ENCODE results near the gene SEC31B. TPM values are rescaled to one million over a fixed set of nuclear protein-coding genes. Genes with fewer than 3 reads are reported as not detected.
A peak's percentile ranks its signal among the peaks of the same experiment; 100 is the strongest.

The SEC31B gene
- total RNA-seq, 1 donor: 3.9 TPM

DNA sequence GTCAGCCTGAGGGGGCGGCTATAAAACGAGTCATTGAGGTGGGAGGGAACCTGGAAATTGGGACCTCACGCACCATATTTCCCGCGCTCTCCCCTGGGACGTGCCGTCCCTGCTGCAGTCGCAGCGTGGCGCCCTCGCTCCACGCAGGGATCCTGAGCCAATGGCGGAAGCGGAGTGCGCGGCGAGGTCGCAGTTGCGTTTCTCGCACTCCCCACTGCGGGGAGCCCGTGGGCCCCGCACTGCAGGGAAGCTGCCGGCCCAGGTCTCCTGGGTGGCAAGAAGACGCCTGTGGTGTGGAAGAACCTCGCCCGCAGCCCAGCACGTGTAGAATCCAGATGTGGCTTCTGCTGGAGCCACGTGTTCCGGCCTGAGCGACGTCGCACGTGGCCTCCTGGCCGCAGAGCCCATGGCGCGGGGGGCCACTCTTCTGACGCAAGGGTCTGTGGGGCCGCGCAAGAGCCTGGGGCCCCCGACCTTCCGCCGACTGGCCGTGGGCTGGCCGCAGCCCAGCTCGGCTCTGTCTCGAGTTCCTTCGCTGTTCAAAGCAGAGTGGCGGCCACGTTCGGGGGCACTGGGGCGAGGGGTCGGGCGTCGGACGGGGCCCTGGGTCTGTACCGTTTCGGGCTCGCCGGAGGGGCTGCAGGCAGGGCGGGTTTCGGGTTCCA is 42.5 kb upstream of the SEC31B start:
- H3K4me3 ChIP-seq (ENCODE audit: low read depth, low read length): no peak overlapping the region
- peak; percentile 45 for DNase-seq (ENCODE audit: low read depth)
- TF ChIP-seq CTCF (IDR thresholded peaks at IDR 0.05; ENCODE audit: insufficient read depth, low read depth, low read length): peak; percentile 69

DNA sequence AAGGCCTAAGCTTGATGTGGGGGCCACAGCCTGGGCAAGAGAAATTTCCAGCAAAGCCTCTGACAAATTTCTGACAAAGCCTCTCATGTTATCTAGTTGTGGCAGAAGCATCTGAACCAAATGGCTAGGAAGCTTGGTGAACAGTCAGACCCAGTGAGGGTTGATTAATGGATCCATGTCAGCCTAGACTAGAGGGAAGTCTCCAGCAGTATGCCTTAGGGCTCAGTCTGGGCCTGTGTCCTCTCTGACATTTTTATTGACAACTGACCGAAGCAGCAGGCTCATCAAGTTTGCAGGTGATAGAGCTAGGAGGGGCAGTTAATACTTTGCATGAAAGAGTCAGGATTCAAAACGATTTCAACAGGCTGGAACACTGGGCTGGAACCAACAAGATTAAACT is 41.3 kb upstream of the SEC31B start:
- TF ChIP-seq CTCF (IDR thresholded peaks at IDR 0.05; ENCODE audit: insufficient read depth, low read depth, low read length): no peak
- no peak overlapping the region for H3K4me3 ChIP-seq (ENCODE audit: low read depth, low read length)
- DNase-seq (ENCODE audit: low read depth): no peak

GRCh38 chr10:100560248-100560647 is 40.6 kb upstream of the SEC31B start:
- no peak for DNase-seq (ENCODE audit: low read depth)
- no peak overlapping the region for H3K4me3 ChIP-seq (ENCODE audit: low read depth, low read length)
- no peak for TF ChIP-seq CTCF (IDR thresholded peaks at IDR 0.05; ENCODE audit: insufficient read depth, low read depth, low read length)

- H3K4me3 ChIP-seq (ENCODE audit: low read depth, low read length): no peak overlapping the region
These were observed 35.2 kb upstream of the SEC31B start for GRCh38 chr10:100554902-100555301.

GRCh38 chr10:100553929-100554328 is 34.3 kb upstream of the SEC31B start:
- no peak for DNase-seq (ENCODE audit: low read depth)
- TF ChIP-seq CTCF (IDR thresholded peaks at IDR 0.05; ENCODE audit: insufficient read depth, low read depth, low read length): no peak
- H3K4me3 ChIP-seq (ENCODE audit: low read depth, low read length): no peak overlapping the region

More at GRCh38 chr10:100554902-100555301, 35.2 kb upstream of the SEC31B start:
- DNase-seq (ENCODE audit: low read depth): no peak
- no peak for TF ChIP-seq CTCF (IDR thresholded peaks at IDR 0.05; ENCODE audit: insufficient read depth, low read depth, low read length)

DNA sequence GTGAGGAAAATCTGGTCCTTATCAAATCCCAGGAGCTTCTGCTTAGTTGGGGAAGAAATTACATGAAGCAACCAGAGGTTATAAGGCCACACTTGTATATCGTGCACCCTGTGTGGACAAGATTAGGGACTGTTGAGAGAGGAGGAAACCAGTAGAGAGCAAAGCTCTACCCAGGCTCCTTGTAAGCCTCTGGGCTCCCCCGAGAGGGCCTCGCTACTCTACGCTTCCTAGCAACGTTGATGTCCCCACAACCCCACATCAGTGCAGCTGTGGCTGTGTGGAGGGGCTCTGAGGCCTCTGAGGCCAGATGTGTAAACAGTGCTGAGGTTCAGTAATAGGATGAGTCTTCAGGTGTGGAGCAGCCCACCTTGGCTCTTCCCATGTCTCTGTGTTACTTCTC is 32.1 kb upstream of the SEC31B start:
- DNase-seq (ENCODE audit: low read depth): no peak
- no peak for TF ChIP-seq CTCF (IDR thresholded peaks at IDR 0.05; ENCODE audit: insufficient read depth, low read depth, low read length)
- no peak overlapping the region for H3K4me3 ChIP-seq (ENCODE audit: low read depth, low read length)

- no peak for TF ChIP-seq CTCF (IDR thresholded peaks at IDR 0.05; ENCODE audit: insufficient read depth, low read depth, low read length)
These were observed 31.5 kb upstream of the SEC31B start for GRCh38 chr10:100551196-100551595.

More at GRCh38 chr10:100551196-100551595, 31.5 kb upstream of the SEC31B start:
- no peak for DNase-seq (ENCODE audit: low read depth)
- no peak overlapping the region for H3K4me3 ChIP-seq (ENCODE audit: low read depth, low read length)
